Nephron (organoid): ENCODE measurements around the gene M1AP.

Experiments used
- H3K27ac Mint-ChIP-seq, 3 experiments: 2 replicates each; pipeline ENCODE4 v1.8.0; 2020; ENCODE audit warnings: mixed read lengths in 3 of 3, mild to moderate bottlenecking in 2 of 3, moderate library complexity in 1 of 3
- H3K27me3 Mint-ChIP-seq: 2 replicates; pipeline ENCODE4 v1.8.0; 2021; ENCODE audit warnings: low read depth, mild to moderate bottlenecking, moderate library complexity, mixed read lengths
- H3K36me3 Mint-ChIP-seq: 2 replicates; pipeline ENCODE4 v1.8.0; 2020; ENCODE audit warnings: low read depth, mixed read lengths
- H3K4me1 Mint-ChIP-seq: 2 replicates; pipeline ENCODE4 v1.8.0; 2020; ENCODE audit warnings: mixed read lengths
- H3K4me3 Mint-ChIP-seq, 3 experiments: 2 replicates each; pipeline ENCODE4 v1.8.0; 2020; ENCODE audit warnings: mild to moderate bottlenecking in 3 of 3, mixed read lengths in 3 of 3, moderate library complexity in 2 of 3
- H3K9me3 Mint-ChIP-seq: 2 replicates; pipeline ENCODE4 v1.8.0; 2020; ENCODE audit warnings: mixed read lengths
- TF ChIP-seq, protein P1 (sequence below), 3 experiments: fragments of 200-600 bp; sonication (generic); IDR thresholded peaks; one replicate each; pipeline ENCODE4 v1.5.0; 2021; ENCODE audit warnings: antibody characterized with exemption in 3 of 3; ENCODE audit not compliant: unreplicated experiment in 3 of 3

M1AP gene

DNA sequence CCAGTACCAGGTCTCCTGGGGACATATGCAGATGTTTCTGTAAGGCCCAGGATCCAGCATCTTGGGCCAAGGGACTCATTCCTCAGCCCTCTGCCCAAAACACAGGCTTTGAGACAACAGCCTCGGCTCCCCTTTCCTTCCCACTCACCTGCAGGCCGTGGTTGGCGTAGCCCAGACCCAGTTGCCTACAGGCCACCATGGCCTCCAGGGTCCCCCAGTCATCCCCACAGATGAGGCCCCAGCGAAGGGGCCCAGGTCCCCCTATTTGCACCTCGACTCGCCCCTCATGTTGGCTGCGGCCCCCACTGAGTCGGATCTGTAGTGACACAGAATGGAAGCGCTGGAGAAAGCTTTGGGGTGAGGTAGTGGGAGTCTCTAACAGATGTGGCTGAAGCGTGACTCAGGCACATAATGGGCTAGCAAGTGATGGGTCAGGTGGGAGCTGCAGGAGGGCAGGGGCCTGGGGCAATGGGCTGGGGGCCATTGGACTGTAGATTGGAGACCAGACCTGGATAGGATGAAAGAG lies 112.6 kb downstream of the M1AP start:
- H3K27me3 Mint-ChIP-seq, result no peaks in the 10 kb centered on the region
- H3K36me3 Mint-ChIP-seq, result peaks cover 8% of the 10 kb centered on the region
- H3K4me1 Mint-ChIP-seq, result peaks cover 12% of the 10 kb centered on the region
- TF ChIP-seq, protein P1, sequence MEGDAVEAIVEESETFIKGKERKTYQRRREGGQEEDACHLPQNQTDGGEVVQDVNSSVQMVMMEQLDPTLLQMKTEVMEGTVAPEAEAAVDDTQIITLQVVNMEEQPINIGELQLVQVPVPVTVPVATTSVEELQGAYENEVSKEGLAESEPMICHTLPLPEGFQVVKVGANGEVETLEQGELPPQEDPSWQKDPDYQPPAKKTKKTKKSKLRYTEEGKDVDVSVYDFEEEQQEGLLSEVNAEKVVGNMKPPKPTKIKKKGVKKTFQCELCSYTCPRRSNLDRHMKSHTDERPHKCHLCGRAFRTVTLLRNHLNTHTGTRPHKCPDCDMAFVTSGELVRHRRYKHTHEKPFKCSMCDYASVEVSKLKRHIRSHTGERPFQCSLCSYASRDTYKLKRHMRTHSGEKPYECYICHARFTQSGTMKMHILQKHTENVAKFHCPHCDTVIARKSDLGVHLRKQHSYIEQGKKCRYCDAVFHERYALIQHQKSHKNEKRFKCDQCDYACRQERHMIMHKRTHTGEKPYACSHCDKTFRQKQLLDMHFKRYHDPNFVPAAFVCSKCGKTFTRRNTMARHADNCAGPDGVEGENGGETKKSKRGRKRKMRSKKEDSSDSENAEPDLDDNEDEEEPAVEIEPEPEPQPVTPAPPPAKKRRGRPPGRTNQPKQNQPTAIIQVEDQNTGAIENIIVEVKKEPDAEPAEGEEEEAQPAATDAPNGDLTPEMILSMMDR (IDR thresholded peaks at IDR 0.05; ENCODE audit: unreplicated experiment in 3 of 3), result no peak
- no peak overlapping the region for H3K27ac Mint-ChIP-seq
- no peak overlapping the region for H3K4me3 Mint-ChIP-seq
- no peaks in the 10 kb centered on the region for H3K9me3 Mint-ChIP-seq

DNA sequence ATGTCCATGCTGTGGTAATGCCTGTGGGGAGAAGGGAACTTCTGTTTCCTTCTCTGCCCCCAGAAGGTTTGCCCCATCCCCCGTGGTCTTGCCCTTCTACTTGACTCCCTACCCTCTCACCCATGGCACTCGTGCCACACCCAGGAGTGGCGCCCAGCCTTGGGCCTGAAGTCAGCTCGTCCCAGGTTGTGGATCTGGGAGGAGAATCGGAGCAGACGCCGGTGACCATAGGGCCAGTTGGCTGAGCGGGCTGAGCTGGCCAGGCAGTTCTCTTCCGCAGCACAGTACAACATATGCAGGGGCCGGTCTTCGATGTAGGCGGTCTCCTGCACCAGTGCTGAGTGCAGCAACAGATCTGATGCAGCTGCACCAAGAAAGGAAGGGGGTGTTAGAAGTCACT lies 113.7 kb downstream of the M1AP start:
- H3K9me3 Mint-ChIP-seq, result no peaks in the 10 kb centered on the region
- TF ChIP-seq, protein P1 (IDR thresholded peaks at IDR 0.05; ENCODE audit: unreplicated experiment in 3 of 3), result no peak
- H3K27ac Mint-ChIP-seq, result no peak overlapping the region
- peaks cover 8% of the 10 kb centered on the region for H3K36me3 Mint-ChIP-seq
- peaks cover 13% of the 10 kb centered on the region for H3K4me1 Mint-ChIP-seq
- no peaks in the 10 kb centered on the region for H3K27me3 Mint-ChIP-seq
- no peak overlapping the region for H3K4me3 Mint-ChIP-seq

DNA sequence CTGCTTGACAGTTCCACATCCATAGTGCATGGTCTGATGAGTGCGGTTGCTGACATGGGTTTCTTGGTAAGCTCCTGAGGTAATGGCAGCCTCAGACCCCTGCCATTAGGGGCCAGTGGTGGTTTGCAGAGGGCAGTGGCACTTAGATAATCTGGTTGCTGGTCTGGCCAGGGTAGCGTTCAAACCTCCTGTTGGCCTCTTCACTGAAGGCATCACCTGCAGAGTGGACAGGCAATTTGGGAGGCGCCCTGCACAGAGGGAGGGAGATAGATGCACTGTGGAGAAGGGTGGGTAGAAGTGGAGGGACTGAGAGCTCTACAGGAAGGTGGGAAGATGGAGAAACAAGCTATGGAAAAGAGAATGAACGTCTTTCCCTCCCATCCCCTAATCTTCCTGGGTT lies 114.7 kb downstream of the M1AP start:
- no peaks in the 10 kb centered on the region for H3K9me3 Mint-ChIP-seq
- no peaks in the 10 kb centered on the region for H3K27me3 Mint-ChIP-seq
- TF ChIP-seq, protein P1 (IDR thresholded peaks at IDR 0.05; ENCODE audit: unreplicated experiment in 3 of 3), result no peak
- H3K36me3 Mint-ChIP-seq, result peaks cover 8% of the 10 kb centered on the region
- no peak overlapping the region for H3K4me3 Mint-ChIP-seq
- H3K27ac Mint-ChIP-seq, result no peak overlapping the region
- peaks cover 20% of the 10 kb centered on the region for H3K4me1 Mint-ChIP-seq

DNA sequence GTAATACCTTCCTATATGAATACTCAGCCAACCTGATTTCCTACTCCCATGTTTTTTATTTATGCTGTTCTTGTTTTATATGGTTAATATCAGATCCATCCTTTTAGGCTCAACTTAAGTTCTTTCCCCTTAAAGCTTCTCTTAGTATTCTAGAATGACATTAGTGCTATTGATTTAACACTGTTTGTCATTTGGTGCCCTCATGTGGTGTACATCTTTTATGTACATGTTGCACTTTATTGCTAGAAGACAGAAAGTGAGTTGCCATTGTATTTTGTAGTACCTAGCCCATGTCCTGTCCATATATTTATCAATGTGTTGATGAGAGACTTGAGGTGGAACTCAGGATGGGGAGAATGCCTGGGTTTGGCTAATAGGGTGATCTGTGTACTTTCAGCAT lies 115.9 kb downstream of the M1AP start:
- Mint-ChIP-seq H3K27me3 (no peaks in the 10 kb centered on the region), H3K4me3 (peak overlapping the region; percentile 67 to 99 (median 80)), H3K4me1 (peaks cover 25% of the 10 kb centered on the region), H3K9me3 (no peaks in the 10 kb centered on the region), H3K27ac (peak overlapping the region in 2 of 3 experiments; percentile 3 to 6), H3K36me3 (peaks cover 15% of the 10 kb centered on the region)
- TF ChIP-seq, protein P1 (IDR thresholded peaks at IDR 0.05; ENCODE audit: unreplicated experiment in 3 of 3), result peak; percentile 15 to 28 (median 23)

DNA sequence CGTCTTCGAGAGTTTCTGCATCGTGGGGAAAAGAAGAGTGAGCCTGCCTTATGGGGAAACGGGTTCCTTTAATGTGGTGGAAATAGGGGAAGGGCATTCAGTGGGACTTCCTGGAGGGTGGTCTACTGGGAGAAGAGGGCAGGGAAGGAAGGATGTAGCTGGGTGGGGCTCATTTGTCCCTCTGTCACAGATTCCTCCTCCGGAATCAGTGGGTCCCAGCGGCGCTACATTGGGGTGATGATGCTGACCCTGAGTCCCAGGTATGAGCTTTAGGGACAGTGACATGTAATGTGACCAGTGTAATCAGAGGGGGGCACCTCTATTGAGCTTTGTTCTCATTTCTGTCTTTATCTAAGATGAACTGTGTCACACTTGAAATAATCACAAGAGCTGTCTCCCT lies 116.5 kb downstream of the M1AP start:
- Mint-ChIP-seq H3K27me3 (no peaks in the 10 kb centered on the region), H3K4me1 (peaks cover 25% of the 10 kb centered on the region), H3K4me3 (peak overlapping the region; percentile 67 to 99 (median 97)), H3K9me3 (no peaks in the 10 kb centered on the region), H3K27ac (peak overlapping the region in 1 of 3 experiments; percentile 6), H3K36me3 (peaks cover 21% of the 10 kb centered on the region)
- TF ChIP-seq, protein P1 (IDR thresholded peaks at IDR 0.05; ENCODE audit: unreplicated experiment in 3 of 3), result no peak
